GM19193 (cell line): ENCODE measurements around the gene BCKDHB.

Experiments used
- POLR2A ChIP-seq: IDR thresholded peaks from 4 replicates; pipeline ENCODE4 v1.6.1; 2011; ENCODE audit not compliant: insufficient read depth, insufficient read length; ENCODE audit errors: extremely low read depth

BCKDHB gene

DNA sequence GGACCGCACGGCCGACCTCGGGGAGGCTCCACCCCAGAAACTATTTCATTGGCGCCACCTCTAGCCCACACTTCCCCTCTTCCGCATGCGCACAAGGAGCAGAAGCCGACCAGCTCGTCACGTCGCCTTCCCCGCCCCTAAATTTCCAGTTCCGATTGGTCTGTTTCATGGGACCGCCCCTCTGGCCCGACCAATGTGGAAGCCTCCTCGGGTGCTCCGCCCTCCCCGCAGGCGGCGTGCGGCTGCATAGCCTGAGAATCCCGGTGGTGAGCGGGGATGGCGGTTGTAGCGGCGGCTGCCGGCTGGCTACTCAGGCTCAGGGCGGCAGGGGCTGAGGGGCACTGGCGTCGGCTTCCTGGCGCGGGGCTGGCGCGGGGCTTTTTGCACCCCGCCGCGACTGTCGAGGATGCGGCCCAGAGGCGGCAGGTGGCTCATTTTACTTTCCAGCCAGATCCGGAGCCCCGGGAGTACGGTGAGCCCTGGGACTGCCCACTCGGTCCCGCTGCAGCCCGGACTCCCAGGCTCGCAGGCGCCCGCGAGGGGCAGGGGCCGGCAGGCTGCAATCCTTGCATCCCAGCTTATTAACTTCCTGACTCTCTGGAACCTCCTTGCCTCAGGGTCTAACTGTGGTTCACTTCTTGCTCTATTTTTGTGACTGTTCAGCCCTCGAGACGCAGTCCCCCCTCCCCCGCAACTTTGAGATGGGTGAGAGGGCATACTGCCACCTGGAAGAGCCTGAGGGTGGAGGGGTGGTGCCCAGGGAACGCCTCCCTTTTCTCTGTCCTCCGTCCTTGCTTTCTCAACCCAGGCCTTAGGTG, at the start of gene BCKDHB:
TSS of gene BCKDHB (plus strand) at position 254 of the 818 bp plus-strand sequence. CDS start at position 277, 23 bp downstream.
- TF ChIP-seq POLR2A, result peak; percentile 91

DNA sequence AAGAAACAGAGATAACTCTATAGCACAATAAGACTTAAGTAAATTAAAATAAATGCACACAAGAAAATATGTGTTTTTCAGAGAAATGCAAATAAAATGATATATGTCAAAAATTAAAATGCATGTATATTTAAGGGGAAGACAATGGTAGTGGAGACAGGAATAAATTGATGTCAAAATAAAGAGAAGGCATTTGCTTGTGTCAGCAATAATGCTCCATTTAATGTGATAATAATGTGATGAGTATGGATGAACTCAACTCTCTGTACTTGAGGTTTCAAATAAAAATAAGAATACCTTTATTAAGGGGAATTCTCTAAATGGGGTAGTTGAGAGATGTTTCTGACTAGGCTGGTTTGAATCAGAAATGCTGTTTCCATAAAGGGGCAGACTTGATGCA, 45.7 kb upstream of the BCKDHB start:
- TF ChIP-seq POLR2A, result no peak

DNA sequence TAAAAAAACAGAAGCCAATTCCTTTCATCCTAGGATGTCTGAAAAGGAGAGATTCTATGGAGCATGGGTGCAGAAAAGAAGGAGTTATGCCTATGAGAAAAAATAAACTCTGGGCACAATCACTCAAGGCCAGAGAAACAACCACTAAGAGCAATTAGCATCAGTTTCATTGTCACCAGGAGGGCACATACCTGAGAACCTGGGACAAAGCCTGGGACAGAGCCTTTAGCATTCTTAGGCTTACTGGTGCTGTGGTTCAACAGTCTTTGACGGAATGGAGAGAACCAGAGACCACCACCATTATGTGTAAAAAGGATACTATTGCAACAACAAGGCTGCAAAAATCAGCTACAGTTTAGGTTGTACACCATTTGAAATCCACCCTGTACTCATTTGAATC, 29.4 kb upstream of the BCKDHB start:
- TF ChIP-seq POLR2A, result no peak

DNA sequence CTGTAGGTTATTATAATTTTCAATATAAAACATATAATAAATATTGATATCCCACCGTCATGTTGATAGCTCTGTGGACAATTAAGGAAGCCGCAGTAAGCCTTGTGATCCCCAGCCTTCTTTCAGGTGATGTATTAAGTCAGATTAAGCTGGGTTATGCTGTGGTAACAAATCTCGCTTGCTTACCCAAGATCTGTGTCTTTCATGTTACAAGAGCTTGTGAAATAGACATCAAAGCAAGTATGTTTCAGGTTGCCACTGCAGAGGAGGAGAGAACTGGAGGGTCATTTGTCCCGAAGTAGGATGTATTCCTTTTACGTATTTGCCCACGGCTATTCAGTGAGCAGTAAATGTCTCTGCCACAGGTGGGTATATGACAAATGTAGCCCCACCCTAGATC, 17.8 kb upstream of the BCKDHB start:
- no peak for TF ChIP-seq POLR2A

DNA sequence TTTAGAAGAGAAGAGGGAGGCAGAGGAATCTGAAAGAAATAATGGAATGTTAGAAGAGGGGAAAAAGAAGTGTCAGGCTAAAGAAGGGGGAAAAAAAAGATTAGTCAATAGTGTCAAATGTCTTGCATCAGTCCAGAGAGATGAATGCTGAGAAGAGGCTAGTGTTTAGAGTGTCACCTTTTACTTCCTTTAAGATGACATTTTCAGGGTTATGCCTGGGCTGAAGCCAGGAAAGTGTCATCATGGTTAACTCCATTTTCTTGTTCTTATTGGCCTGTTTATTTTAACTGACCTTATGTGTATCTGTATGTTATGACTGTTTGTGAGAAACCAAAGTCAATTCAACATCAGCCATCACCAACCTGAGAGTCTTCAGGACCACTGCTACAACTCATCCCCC, 15.0 kb upstream of the BCKDHB start:
- TF ChIP-seq POLR2A, result no peak

DNA sequence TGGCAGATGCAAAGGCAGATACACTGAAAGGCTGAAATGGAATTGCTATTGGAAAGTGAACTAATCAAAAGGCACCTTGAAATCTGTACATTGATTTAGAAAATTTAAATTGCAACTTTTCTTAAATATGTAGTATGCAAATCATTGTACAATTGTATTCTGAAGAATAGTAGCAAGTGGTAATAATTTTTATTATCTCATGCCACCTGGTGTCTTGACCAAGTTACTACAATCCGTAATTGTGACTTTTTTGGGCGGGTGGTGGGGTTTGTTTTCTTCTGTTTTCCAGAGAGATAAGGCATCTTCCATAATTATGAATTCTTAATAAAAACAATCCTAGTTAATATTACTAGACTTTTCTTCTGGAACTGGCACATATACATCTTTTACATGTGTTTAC, 12.5 kb upstream of the BCKDHB start:
- TF ChIP-seq POLR2A, result no peak

DNA sequence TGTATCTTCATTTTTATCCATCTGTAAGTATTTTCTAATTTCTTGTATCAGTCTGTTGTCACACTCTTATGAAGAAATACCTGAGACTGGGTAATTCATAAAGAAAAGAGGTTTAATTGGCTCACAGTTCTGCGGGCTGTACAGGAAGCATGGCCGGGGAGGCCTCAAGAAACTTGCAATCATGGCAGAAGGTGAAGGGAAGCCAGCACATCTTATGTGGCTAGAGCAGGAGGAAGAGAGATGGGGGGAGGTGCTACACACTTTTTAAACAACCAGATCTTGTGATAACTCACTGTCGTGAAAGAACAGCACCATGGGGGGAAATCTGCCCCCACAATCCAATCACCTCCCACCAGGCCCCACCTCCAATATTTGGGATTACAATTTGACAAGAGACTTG, 10.9 kb upstream of the BCKDHB start:
- no peak for TF ChIP-seq POLR2A

DNA sequence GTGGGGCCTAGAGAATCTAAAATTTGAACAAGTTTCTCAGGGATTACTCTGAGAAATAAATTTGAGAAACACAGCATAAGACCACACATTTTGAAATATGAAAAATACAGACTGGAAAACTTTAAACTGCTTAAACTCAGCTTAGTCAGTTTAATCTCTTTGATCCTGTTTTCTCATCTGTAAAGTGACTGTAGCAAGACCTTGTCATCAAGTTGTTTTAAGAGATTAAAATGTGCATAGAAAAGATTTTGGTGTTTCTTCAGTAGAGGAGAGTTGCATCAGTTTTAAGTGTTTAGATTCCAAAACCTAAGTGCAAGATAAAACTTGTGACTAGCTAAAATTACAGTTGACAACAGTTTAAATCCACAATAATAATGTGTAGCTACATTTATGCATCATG, 8.1 kb upstream of the BCKDHB start:
- no peak for TF ChIP-seq POLR2A

DNA sequence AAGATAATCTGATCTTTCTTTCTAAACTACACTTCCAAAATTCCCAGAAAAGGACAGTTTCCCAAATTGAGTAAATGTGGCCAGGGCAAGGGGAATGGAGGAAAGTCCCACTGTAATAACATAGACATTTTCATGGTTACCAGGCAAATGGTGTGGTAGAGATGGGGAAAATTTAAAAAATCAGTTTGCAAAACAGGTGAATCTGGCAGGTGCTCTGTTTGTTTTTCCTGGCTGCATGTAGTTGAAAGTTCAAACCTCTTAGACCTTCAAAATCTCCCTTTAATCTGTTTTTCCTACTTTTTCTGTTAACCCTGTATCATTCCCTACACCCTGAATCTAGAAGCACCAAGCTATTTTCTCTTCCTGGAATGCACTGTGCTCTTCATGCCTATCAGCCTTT, 2.0 kb upstream of the BCKDHB start:
- TF ChIP-seq POLR2A, result no peak

DNA sequence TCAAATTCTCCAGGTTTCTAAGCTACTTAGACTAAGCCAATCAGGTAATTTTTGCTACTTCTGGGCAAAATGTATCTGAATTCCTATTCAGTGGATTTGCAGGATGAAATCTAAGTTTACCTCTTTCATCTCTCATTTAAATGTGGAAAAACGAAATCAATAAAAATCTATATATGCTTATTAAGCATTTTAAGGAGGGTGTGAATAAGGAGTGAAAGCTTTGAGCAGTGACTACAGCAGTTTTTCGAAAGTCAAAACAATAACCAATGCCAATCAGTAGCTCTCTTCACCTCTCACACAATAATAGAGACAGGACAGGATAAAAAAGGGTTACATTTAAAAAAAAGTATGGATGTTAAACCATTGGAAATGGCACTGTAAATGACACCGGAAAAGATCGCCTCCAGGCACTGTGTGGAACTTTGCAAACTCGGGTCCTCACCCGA, 476 bp upstream of the BCKDHB start:
- TF ChIP-seq POLR2A, result peak; percentile 83

DNA sequence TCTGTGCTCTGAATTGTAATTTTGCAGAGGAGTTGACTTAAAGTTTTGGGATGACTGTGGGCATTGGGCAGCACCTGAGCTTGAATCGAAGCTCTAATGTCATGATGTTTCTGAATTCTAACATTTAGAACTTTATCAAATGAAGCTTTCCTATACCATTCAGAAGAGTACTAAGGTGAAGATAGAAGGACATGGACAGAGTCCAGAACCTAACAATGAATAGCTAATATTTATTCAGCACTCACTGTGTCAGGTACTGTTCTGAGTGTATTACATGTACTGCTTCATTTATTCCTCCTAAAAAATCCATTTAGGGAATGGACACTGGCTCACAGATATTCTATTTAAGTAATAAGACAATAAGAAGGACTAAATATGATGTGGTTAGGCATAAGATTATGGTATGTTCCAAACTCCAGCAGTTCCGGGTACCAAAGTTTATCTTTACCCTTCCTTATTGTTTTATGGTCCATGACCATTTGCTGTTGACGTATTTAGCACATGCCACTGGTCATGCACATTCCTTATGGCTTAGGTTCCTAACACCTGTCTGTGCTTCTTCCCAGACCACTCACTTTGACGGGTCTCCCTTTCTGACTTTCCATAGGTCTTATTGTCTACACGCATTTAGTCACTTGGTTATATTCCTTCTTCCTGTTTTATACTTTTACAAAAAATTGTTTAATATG, 20.3 kb downstream of the BCKDHB start:
- TF ChIP-seq POLR2A, result no peak

DNA sequence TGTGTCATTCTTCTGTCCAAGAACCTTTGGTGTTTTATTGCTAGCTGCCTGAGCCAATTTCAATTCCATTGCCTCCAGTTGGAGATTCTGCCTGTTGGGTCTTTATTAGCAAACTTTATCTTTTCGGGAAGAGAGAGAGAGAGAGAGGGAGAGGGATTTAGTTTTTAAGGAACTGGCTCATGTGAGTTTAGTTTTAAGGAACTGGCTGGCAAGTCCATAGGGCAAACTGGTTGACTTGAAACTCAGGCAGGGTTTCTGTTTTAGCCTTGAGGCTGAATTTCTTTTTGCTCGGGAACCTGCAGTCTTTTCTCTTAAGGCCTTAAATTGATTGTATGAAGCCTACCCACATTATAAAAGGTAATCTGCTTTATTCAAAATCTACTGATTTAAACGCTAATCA, 23.0 kb downstream of the BCKDHB start:
- no peak for TF ChIP-seq POLR2A

DNA sequence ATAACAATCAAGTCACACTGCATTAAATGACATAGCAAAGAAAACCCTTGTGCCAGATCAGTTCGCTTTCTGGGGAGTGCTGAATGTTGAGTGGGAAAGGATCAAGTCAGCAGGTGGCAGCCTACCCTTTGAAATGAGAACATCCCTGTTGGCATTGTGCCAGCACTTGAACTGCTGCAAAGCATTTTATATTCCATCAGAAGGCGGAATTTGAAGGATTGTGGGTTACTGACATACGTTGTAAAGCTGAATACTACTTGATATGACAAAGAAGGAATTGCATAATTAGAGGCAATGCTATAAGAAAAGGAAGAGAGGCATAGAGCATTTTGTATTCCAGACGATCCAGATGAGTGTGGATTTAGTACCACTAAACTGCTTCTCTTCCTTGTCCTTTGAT, 26.5 kb downstream of the BCKDHB start:
- no peak for TF ChIP-seq POLR2A

DNA sequence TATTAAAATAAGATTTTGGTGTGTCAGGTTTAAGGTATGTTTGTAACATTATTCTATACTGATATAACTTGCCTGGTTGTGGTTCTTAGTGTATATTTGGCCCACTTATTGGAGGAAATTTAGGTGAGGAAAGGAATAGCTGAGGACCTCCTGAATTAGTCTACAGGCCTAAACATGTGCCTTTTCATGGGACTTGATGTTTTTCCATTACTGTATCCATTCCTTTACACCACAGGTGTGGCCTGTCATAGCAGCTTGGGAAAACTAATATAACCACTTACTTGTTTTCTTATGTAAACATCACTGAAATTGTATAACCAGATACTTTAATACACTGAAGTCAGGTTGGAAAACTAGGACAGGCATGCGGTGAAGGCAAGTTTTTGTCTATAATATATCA, 27.6 kb downstream of the BCKDHB start:
- no peak for TF ChIP-seq POLR2A

DNA sequence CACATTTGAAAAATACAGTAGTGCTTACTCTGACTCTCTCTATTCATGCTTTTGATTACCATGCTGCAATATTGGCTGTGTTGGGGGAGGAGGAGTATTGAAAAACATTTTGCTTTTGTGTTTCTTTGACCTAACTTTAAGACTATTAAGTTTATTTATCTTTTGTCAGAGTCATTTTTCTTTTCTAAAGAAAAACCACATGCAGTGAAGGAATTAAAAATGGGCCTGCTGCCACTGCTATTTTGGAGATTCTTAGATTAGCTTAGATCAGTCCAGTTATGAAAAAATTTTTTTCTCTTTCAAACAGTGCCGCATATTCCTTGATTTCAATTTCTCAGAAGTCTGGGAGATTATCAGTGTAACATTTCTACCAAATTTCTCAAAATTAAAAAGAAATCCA, 36.1 kb downstream of the BCKDHB start:
- no peak for TF ChIP-seq POLR2A

DNA sequence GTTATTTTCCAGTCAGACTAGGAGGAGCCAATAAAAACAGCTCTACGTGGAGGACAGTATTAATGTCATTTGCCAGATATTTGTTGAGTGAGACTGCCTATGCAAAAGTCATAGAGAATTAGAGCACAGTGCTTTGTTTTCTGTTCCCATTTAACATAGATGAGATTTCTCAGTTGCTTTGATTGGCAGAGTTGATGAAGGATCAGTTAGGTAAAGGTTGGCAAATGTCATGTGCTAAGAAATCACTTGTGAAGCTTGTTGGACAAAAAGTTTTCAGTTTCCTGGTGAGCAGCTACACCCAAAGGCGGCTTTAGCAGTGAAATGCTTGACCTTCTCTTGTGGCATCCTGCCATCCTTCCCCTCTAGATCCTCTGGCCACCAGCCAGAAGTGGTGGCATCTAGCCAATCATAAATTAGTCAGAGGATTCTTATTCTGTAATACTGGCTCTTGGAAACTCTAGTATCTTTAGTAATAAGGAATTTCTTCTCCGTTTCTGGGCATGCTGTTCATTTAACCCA, 37.0 kb downstream of the BCKDHB start:
- no peak for TF ChIP-seq POLR2A
